Measurements from ENCODE around the gene PLA2G4C. TPM values are rescaled to one million over a fixed set of nuclear protein-coding genes. Genes with fewer than 3 reads are reported as not detected.

The PLA2G4C gene
- total RNA-seq, result 34.8 and 64.0 TPM in 2 replicates

GRCh38 chr19:48110350-48110966 is at the start of gene PLA2G4C:
PLA2G4C (minus strand) TSS chr19:48110817; CDS start chr19:48106529, 4,288 bp downstream.

GRCh38 chr19:48043675-48044258 is 66.8 kb downstream of the PLA2G4C start, which contains the start of gene CABP5:
CABP5 (minus strand) TSS chr19:48044079; CDS start chr19:48043922, 157 bp downstream.

Other genes starting within 250 kb of the PLA2G4C start
- gene SULT2A1, start 224.5 kb downstream of the PLA2G4C start, total RNA-seq, result not detected in 2 replicates
- gene BSPH1, start 118.6 kb downstream of the PLA2G4C start, total RNA-seq, result not detected in 2 replicates
- gene ELSPBP1, start 116.2 kb downstream of the PLA2G4C start, total RNA-seq, result not detected in 2 replicates
- gene CABP5, start 66.7 kb downstream of the PLA2G4C start, total RNA-seq, result not detected in 2 replicates
- gene LIG1, start 59.5 kb upstream of the PLA2G4C start, total RNA-seq, result 17.9 and 18.7 TPM in 2 replicates
- gene ZSWIM9, start 59.9 kb upstream of the PLA2G4C start, total RNA-seq, result 2.3 and 2.9 TPM in 2 replicates
- gene CARD8, start 145.1 kb upstream of the PLA2G4C start, total RNA-seq, result 62.0 and 103 TPM in 2 replicates
- 0.26 and 0.76 TPM in 2 replicates for gene ZNF114, start 159.3 kb upstream of the PLA2G4C start, total RNA-seq
- gene EMP3, start 214.7 kb upstream of the PLA2G4C start, total RNA-seq, result 0.60 and 6.3 TPM in 2 replicates